B cell (primary cell): Measurements from ENCODE around the gene TBC1D22A. TPM values are rescaled to one million over a fixed set of nuclear protein-coding genes. Genes with fewer than 3 reads are reported as not detected.

Experiments
- ATAC-seq: fragments of 200-7000 bp; cut with Tn5 transposase; one replicate; pipeline ENCODE4 v1.10.0; 2021; ENCODE audit warnings: low read depth, mild to moderate bottlenecking, moderate number of reproducible peaks, moderate library complexity
- CTCF ChIA-PET: fragments of 350-600 bp; sonication (Branson Sonifier 250); formaldehyde crosslinking; loops from one replicate; lab custom pipeline; 2021; ENCODE audit warnings: antibody characterized with exemption, inconsistent platforms; lab: Charles Lee
- POLR2A ChIA-PET: fragments of 350-600 bp; sonication (Branson Sonifier 250); formaldehyde crosslinking; loops from one replicate; lab custom pipeline; 2021; ENCODE audit warnings: antibody characterized with exemption; lab: Charles Lee
- DNase-seq: peaks from one replicate; pipeline ENCODE4 v3.0.0; 2013
- H2AFZ ChIP-seq: 2 replicates; pipeline ENCODE4 v1.6.1; 2012; ENCODE audit warnings: mild to moderate bottlenecking, low read depth, low read length; ENCODE audit not compliant: insufficient read depth, poor library complexity, severe bottlenecking
- H3K27ac ChIP-seq, 2 donors: 1 replicate in 1 of 2; 2 replicates in 1 of 2; pipeline ENCODE4 v1.5.1; 2012 to 2013; ENCODE audit warnings: low read length in 2 of 2, mild to moderate bottlenecking in 2 of 2, moderate library complexity in 1 of 2
- H3K27me3 ChIP-seq, 4 experiments: fragments of 200-600 bp in 1 of 4; sonication (generic) in 1 of 4; replicated peaks in 1 of 4; 1 replicate in 2 of 4; 2 replicates in 2 of 4; pipeline versions ENCODE4 v1.6.1 to v1.7.0; 2013 to 2016; ENCODE audit warnings: low read length in 3 of 4, mild to moderate bottlenecking in 2 of 4, mixed read lengths in 1 of 4, moderate library complexity in 1 of 4; ENCODE audit not compliant: insufficient read depth in 4 of 4, control insufficient read depth in 3 of 4; ENCODE audit errors: control extremely low read depth in 1 of 4
- H3K36me3 ChIP-seq, 2 experiments: replicated peaks in 1 of 2; 1 replicate in 1 of 2; 2 replicates in 1 of 2; pipeline versions ENCODE4 v1.6.1 to v1.7.1; 2013; ENCODE audit warnings: low read length in 1 of 2; ENCODE audit not compliant: insufficient read depth in 2 of 2, control insufficient read depth in 1 of 2; ENCODE audit errors: control extremely low read depth in 1 of 2, extremely low read depth in 1 of 2
- H3K4me1 ChIP-seq, 2 donors: fragments of 200-600 bp in 1 of 2; sonication (generic) in 1 of 2; 1 replicate in 1 of 2; 2 replicates in 1 of 2; pipeline versions ENCODE4 v1.5.1 to v1.6.1; 2013 to 2017; ENCODE audit warnings: low read length in 2 of 2; ENCODE audit not compliant: control insufficient read depth in 2 of 2, insufficient read depth in 2 of 2
- H3K4me2 ChIP-seq: replicated peaks from 2 replicates; pipeline ENCODE3; 2012; ENCODE audit warnings: mild to moderate bottlenecking, low read depth, low read length; ENCODE audit not compliant: poor library complexity, severe bottlenecking
- H3K4me3 ChIP-seq, 5 experiments: fragments of 200-600 bp in 1 of 5; sonication (generic) in 1 of 5; 1 replicate in 3 of 5; 2 replicates in 2 of 5; pipeline versions ENCODE4 v1.5.1 to v1.7.0; 2011 to 2016; ENCODE audit warnings: low read length in 4 of 5, mild to moderate bottlenecking in 4 of 5, low read depth in 2 of 5, control low read depth in 1 of 5, moderate library complexity in 1 of 5; ENCODE audit not compliant: insufficient read depth in 1 of 5; ENCODE audit errors: control extremely low read depth in 1 of 5, extremely low read depth in 1 of 5
- H3K79me2 ChIP-seq: fragments of 200-600 bp; sonication (generic); one replicate; pipeline ENCODE4 v1.6.0; 2016; ENCODE audit warnings: low read length; ENCODE audit not compliant: control insufficient read depth, insufficient read depth
- H3K9ac ChIP-seq: fragments of 200-600 bp; sonication (generic); 2 replicates; pipeline ENCODE4 v1.6.1; 2017; ENCODE audit warnings: mild to moderate bottlenecking, low read length, moderate library complexity
- H3K9me3 ChIP-seq, 3 donors: one replicate each; pipeline versions ENCODE4 v1.6.1 to v1.7.1; 2013; ENCODE audit warnings: low read length in 2 of 3; ENCODE audit not compliant: control insufficient read depth in 2 of 3, insufficient read depth in 1 of 3; ENCODE audit errors: control extremely low read depth in 1 of 3
- H4K20me1 ChIP-seq: 2 replicates; pipeline ENCODE4 v1.6.0; 2012; ENCODE audit warnings: mild to moderate bottlenecking, low read length; ENCODE audit not compliant: insufficient read depth, control insufficient read depth, poor library complexity, severe bottlenecking
- H3K27ac Mint-ChIP-seq: one replicate; pipeline ENCODE4 v1.8.0; 2021; ENCODE audit warnings: mixed read lengths
- H3K27me3 Mint-ChIP-seq: one replicate; pipeline ENCODE4 v1.8.0; 2021; ENCODE audit warnings: mixed read lengths
- H3K4me1 Mint-ChIP-seq: one replicate; pipeline ENCODE4 v1.8.0; 2021; ENCODE audit warnings: mixed read lengths
- H3K4me3 Mint-ChIP-seq: one replicate; pipeline ENCODE4 v1.8.0; 2021; ENCODE audit warnings: mixed read lengths
- H3K9me3 Mint-ChIP-seq: one replicate; pipeline ENCODE4 v1.8.0; 2022; ENCODE audit warnings: mixed read lengths; ENCODE audit not compliant: insufficient read depth
- CTCF ChIP-seq: fragments of 200-600 bp; IDR thresholded peaks from one replicate; pipeline ENCODE4 v1.8.0; 2022; ENCODE audit warnings: antibody characterized with exemption, mild to moderate bottlenecking
- EZH2 ChIP-seq: IDR thresholded peaks from 2 replicates; pipeline ENCODE4 v1.6.1; 2012; ENCODE audit warnings: borderline replicate concordance, low read depth, mild to moderate bottlenecking, moderate library complexity, low read length; ENCODE audit not compliant: insufficient read depth, poor library complexity, severe bottlenecking
- WGBS: methylation state at CpG from one replicate; pipeline ENCODE4 v1.1.5; 2013; ENCODE audit warnings: missing lambda C conversion rate; ENCODE audit not compliant: insufficient coverage; 5-methylcytosine and 5-hydroxymethylcytosine counted together
- intact Hi-C: fragments of 100-400 bp; cut with micrococcal nuclease; formaldehyde crosslinking; loops from one replicate; pipeline ENCODE4 v1.10.0; 2022
- polyA plus RNA-seq: library from polyadenylated mRNA; depleted of rRNA; stranded (reverse); fragments of >200 nt; gene quantifications from 2 replicates; pipeline ENCODE4 v1.2.3, GENCODE V29; 2012
- total RNA-seq, 2 donors: library from RNA; stranded (reverse); fragments of 120-200 nt in 1 of 2; gene quantifications; 1 replicate in 1 of 2; 2 replicates in 1 of 2; pipeline versions ENCODE4 v1.2.3 to v1.2.4, GENCODE V29; 2013 to 2022

TBC1D22A gene
- total and polyA plus RNA-seq, 2 donors (not counting 1 experiment from before 2014, with no cell fraction given): 73.8 to 128 TPM

- DNase-seq: no peak
- Histone ChIP-seq H3K4me3 (no peak overlapping the region), H3K4me2 (no peak overlapping the region), H3K36me3 (peaks cover 0 to 24% of the 10 kb centered on the region in 2 experiments), H3K27me3 (no peaks in the 10 kb centered on the region), H3K79me2 (peaks cover 22% of the 10 kb centered on the region), H4K20me1 (peaks cover 92% of the 10 kb centered on the region), H3K9me3 (peaks cover 0 to 19% (median 0%) of the 10 kb centered on the region in 3 donors), H3K4me1 (peaks cover 0 to 6% of the 10 kb centered on the region in 2 donors), H2AFZ (no peak overlapping the region), H3K9ac (no peak overlapping the region), H3K27ac (no peak overlapping the region)
- Mint-ChIP-seq H3K9me3 (no peaks in the 10 kb centered on the region), H3K4me3 (no peak overlapping the region), H3K27ac (no peak overlapping the region), H3K4me1 (no peaks in the 10 kb centered on the region), H3K27me3 (no peaks in the 10 kb centered on the region)
- no peak for ATAC-seq
- TF ChIP-seq CTCF (no peak), EZH2 (no peak)
- intact Hi-C loops: no loop called here
- ChIA-PET POLR2A (no interaction called here), CTCF (no interaction called here)
- WGBS: 97% methylated on average over 13 of the region's 13 CpGs
Observed at GRCh38 chr22:47149976-47150375, 387.5 kb downstream of the TBC1D22A start.

DNA sequence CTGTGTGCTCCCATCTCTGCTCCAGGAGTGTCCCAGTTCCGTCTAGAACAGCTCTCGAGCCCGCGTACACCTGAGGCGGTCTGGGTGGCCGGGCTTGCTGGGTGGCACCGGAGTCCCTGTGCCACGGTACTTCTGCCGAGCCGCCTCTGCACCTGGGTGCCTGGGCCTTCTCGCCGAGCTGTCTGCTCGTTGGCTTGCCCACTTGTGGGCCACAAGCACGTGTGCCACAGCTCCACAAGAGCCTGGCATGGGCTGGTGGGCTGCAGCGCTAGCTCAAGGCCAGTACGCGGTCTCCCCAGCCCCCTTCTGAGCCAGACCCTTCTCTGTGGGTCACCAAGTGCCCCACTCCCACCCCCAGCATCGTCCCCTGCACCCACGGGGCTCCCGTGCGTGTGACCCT, 388.0 kb downstream of the TBC1D22A start:
- POLR2A ChIA-PET: no interaction called here
- DNase-seq: no peak
- no peaks in the 10 kb centered on the region for H3K27me3 Mint-ChIP-seq
- no peaks in the 10 kb centered on the region for H3K27me3 ChIP-seq
- H3K4me3 ChIP-seq: no peak overlapping the region
- H2AFZ ChIP-seq: no peak overlapping the region
- H3K4me2 ChIP-seq: no peak overlapping the region
- peaks cover 0 to 19% (median 0%) of the 10 kb centered on the region in 3 donors for H3K9me3 ChIP-seq
- H3K4me1 ChIP-seq: peaks cover 0 to 6% of the 10 kb centered on the region in 2 donors
- peaks cover 20% of the 10 kb centered on the region for H3K79me2 ChIP-seq
- no peak overlapping the region for H3K9ac ChIP-seq
- WGBS: 90% methylated on average over 21 of the region's 21 CpGs
- H3K27ac Mint-ChIP-seq: no peak overlapping the region
- TF ChIP-seq EZH2 (no peak), CTCF (no peak)
- no peak overlapping the region for H3K27ac ChIP-seq
- no peak for ATAC-seq
- peaks cover 92% of the 10 kb centered on the region for H4K20me1 ChIP-seq
- CTCF ChIA-PET: no interaction called here
- intact Hi-C loops: no loop called here
- H3K4me1 Mint-ChIP-seq: no peaks in the 10 kb centered on the region
- no peaks in the 10 kb centered on the region for H3K9me3 Mint-ChIP-seq
- H3K36me3 ChIP-seq: peaks cover 0 to 29% of the 10 kb centered on the region in 2 experiments
- H3K4me3 Mint-ChIP-seq: no peak overlapping the region
